Occipital lobe (tissue), 3 donors: ENCODE results near the gene ATG14. TPM values are rescaled to one million over a fixed set of nuclear protein-coding genes. Genes with fewer than 3 reads are reported as not detected.

ENCODE experiments used
- DNase-seq: peaks from one replicate; lab custom pipeline; 2025; lab: John Stamatoyannopoulos, UW
- small RNA-seq: library from RNA; depleted of rRNA; stranded (forward); fragments of <200 nt; gene quantifications from one replicate; pipeline ENCODE3, GENCODE V24; 2014
- total RNA-seq: library from RNA; depleted of rRNA; stranded (reverse); fragments of >200 nt; gene quantifications from one replicate; pipeline ENCODE4 v1.2.3, GENCODE V29; 2014

ATG14 gene
- total RNA-seq, 1 donor from 2014 or later: 22.6 TPM

- no peak for DNase-seq
Observed at GRCh38 chr14:55317542-55318306, 93.9 kb downstream of the ATG14 start.

- no peak for DNase-seq
Observed at GRCh38 chr14:55316564-55316963, 95.1 kb downstream of the ATG14 start.

Small RNA genes within 50 kb of the gene (small RNA-seq; reads per million reads assigned to genes)
- gene AL356801.1: not detected

Other genes starting within 250 kb of the ATG14 start
- gene DLGAP5, start 220.2 kb downstream of the ATG14 start, total RNA-seq: 4.5 TPM
- gene FBXO34, start 140.4 kb downstream of the ATG14 start, total RNA-seq: 37.9 TPM
- gene TBPL2, start 28.8 kb upstream of the ATG14 start, total RNA-seq: not detected
- gene KTN1, start 168.4 kb upstream of the ATG14 start, total RNA-seq: 100 TPM